GF-D8 (cell line): ENCODE results near the gene RBL2.
A peak's percentile ranks its signal among the peaks of the same experiment; 100 is the strongest.
"Not testable (repeated sequence)": the region's sequence is repeated elsewhere in the genome, so short reads cannot be mapped to it uniquely, and the experiment has no call there.

Source experiments
- DNase-seq: peaks from one replicate; lab custom pipeline; 2025; lab: John Stamatoyannopoulos, UW

The RBL2 gene

DNA sequence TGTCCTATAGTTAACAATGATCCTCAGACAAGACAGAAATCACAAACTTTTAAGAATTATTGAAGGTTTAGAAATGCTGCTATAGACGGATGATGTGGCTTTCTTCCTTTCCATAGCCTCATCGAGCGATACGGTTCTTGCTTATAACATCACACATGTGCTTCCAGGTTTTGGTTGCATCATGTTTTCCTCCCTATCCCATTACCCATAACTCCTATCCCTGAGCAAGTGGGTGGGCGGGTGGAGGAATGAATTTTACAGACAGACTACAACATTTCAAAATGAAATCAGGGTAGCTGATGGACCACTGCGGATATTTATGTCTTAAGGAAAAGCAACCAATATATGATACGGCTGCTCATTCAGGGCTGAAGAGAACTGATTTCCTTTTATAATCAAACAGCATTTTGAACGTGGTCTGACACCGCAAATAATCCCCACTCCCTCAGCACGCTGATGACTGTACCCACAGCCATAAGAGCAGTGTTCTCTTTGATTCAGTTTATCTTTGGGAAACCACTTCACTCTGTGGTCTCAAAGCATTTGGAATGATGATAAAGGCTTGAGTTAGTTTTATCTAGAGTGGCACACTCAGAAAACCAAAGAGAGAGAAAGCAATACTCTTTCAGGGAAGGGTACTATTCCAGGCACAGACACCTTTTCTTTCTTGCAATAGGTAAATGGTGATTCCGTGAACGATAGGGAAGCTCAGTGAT lies 73.4 kb downstream of the RBL2 start:
- DNase-seq, result no peak

DNA sequence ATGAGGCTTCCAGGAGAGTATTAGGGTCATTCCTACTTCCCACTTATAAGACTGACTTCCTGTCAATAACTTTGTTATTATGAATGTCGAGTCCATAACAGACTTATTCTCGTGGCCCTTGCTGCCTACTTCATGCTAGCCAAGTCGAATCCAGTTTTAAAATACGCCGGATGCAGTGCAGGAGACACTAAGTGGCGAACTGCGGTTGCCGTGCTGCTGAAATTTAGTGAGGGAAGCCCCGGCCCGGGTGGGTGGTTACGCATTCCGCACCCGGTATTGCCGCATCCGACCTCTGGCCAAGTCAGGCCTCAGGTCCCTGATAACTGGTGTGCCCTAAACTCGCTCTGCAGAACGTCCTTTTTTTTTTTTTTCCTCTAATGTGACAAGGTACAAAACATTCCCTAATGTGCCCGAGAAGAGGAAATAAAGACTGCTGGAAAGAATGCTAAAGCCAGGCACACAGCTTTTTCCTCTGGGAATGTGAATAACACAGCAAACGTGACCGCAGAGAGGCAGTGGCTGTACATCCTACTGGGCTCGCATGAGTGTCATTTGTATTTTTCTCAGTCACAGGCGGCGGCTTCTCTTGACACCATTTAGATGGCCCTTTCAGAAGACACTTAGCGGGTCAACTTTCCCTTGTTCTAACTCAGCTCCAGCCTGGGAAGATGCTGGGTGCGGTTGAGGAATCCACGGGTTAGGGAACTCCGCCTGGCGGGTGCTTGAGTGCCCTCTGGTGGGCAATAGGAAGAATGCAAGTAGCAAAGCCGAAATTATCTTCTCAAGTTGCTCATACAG lies 75.8 kb downstream of the RBL2 start:
- DNase-seq, result peak; percentile 28

DNA sequence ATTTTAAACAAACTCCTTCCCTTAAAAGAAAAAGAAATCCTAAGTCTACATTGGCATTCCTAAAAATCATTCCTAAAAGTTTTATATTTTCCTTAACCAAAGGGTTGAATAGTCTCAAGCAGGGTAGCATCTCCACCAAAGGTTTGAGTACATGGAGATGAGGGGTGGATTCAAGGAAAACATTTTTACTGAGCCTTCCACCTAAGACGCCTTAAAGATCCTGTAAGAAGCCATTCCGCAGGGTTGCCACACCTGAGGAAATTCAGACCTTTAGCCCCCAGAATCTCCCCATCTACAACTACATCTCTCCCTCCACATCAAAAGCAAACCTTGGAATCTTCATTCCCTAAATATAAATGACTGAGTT lies 76.4 kb downstream of the RBL2 start:
- DNase-seq, result no peak

DNA sequence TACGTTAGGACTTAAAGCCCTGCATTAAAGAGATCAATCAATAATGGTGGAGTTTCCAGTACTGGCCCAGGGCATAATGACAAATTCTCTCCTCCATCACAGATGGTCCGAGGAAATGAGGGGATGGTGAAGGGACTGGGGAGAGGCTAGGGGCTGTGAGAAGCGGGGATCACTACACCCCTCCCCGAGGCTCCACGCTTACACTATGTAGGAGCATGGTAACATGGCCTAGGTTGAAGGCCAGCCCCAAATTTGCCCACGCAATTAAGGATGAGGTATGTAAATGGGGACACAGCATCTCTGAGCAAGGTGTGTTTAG lies 76.8 kb downstream of the RBL2 start:
- no peak for DNase-seq

DNA sequence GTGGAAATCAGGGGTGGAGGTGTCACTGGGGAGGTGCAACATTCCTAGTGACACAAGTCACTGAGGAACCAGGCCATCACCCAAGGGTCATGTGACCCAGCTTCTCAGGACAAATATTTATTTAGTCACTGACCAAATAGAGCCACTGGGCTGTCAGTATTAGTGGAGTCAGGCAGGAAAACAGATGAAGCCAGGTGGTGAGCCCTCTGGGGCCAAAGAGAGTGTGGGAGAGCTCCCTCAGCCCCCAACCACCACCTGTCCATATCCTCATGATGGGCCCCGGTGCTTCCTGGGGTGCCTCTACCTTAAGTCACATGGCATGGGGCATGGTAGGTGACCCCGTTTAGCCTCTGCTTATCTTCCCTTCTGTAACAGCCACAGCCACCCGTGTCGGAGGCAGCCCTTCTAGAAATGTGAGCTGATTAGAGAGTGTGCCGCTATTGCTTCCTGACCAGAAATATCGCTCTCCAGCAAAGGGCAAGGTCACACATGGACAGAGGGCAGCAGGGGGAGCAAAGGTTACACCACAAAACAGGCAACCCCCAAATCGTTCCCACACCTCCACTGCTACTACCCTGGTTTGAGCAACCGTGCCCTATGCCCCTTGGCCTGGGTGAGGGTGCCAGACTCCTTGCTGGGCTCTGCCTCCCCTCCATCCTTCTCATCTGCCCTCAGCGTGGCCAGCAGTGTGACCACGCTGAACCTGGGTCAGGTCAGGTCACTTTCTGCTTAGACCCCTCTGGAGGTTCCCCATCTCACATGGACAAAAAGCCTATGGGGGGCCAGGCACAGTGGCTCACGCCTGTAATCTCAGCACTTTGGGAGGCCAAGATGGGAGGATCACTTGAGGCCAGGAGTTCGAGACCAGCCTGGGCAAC lies 77.4 kb downstream of the RBL2 start:
- DNase-seq, result no peak

DNA sequence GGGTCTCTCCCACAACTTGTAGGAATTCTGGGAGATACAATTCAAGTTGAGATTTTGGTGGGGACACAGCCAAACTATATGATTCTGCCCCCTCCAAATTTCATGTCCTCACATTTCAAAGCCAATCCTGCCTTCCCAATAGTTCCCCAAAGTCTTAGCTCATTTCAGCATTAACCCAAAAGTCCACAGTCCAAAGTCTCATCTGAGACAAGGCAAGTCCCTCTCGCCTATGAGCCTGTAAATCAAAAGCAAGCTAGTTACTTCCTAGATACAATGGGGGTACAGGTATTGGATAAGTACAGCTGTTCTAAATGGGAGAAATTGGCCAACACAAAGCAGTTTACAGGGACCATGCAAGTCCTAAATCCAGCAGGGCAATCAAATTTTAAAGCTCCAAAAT lies 78.5 kb downstream of the RBL2 start:
- not testable (repeated sequence) for DNase-seq

DNA sequence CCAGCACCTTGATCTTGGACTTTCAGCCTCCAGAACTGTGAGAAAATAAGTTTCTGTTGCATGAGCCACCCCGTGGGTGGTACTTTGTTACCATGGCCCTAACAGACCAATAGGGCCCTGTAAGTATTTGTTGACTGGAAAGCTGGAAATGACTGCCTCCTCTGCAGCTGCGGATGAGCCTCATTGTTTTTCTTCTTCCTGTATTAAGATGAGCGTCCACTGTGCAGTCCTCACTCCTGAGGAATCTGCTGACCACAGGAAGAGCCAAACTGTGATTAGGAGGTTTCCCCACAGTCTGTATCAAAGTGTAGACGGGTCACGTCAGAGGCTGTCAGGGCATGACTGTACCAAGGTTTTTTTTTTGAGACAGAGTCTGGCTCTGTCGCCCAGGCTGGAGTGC lies 81.0 kb downstream of the RBL2 start:
- no peak for DNase-seq

DNA sequence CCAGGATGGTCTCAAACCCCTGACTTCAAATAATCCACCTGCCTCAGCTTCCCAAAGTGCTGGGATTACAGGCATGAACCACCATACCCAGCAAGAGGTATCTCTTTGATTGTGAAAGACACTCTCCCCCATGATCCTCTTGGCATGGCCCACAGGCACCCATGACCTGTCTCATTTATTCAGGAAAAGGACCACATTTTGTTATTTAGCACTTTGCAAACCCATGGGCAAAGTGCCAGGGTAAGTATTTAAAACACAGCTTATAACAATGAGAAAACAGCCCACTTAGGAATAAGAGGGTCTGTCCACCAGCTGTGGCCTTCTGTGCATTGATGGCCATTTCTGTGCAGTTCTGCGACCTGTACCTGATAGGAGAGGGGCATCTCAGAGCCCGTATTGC lies 81.5 kb downstream of the RBL2 start:
- DNase-seq, result no peak

DNA sequence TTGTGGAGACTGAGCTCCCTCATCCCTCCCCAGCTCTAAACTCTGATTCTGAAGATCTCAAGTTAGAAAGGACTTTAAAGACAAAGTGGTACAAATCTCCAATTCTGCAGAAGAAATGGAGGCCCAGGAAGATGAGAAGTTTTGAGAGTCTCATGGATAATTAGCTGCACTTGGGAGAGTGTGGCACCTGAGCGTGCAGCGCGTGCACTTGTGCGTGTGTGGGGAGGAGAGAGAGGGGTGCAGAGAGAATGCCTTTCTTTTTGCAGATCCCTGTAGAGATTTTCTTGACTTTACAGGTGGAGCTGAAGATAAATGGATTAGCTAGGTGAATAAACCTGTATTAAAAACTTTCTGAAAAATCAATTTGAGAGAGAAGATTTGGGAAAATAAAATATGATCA lies 83.6 kb downstream of the RBL2 start:
- no peak for DNase-seq

DNA sequence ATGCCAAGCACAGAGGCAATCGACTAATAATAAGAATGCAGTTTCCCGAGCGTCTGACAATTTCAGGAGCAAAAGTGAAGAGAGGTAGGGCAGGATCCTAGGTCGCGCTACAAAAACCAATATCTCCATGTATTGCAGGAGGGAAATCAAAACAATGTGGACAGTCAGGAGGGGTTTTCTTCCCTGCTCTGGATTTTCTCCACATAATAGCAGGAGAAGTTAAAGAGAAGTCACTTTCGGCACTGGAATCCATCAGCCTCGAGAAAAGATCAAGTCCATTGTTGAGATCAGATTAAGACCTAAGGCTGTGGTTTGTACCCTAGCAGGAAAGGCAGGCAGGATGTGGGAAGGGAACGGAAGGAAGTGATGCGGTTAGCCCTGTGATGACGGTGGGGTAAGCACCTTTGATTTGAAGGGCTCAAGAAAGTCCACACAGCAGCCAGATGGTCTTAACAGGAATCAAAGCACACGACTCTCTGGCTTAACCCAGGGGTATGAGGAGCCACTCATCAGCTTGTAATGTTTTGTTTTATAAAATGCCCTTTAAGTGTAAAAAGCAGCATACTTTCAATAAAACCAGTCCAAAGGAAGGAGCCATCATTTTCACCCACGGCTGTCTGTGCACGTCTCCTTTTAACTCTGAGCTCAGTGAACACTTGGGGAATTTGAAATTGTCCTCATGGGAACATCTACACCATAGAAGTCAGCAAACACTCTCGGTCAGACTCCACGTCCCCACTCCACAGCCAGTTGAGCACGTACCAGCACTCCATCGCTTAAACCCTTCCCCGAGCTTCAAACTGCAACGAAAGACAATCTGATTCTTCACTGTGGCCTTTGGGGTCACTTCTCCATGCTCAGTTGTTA lies 84.5 kb downstream of the RBL2 start:
- peak; percentile 69 for DNase-seq

DNA sequence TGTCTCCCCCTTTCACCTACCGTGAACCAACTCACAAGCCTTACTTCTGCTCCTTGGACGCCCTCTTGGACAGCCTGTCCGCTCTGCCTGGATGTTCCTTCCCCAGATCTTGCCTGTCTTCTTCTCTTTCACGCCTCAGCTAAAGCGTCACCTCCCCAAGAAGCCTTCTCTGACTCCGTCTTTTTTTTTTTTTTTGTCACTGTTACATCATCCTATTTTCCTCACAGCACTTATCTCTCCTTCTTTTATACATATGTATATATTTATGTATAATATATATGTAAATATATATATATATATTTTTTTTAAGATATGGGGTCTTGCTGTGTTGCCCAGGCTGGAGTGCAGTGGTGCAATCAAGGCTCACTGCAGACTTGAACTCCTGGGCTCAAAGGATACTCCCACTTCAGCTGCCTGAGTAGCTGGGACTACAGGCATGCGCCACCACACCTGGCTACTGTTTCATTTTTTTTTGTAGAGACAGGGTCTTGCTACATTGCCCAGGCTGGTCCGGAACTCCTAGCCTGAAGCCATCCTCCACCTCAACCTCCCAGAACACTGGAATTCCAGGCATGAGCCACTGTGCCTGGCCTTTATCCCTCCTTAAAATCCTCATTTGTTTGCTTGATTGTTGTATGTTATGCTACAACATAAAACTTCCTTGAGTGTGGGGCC lies 85.3 kb downstream of the RBL2 start:
- no peak for DNase-seq

DNA sequence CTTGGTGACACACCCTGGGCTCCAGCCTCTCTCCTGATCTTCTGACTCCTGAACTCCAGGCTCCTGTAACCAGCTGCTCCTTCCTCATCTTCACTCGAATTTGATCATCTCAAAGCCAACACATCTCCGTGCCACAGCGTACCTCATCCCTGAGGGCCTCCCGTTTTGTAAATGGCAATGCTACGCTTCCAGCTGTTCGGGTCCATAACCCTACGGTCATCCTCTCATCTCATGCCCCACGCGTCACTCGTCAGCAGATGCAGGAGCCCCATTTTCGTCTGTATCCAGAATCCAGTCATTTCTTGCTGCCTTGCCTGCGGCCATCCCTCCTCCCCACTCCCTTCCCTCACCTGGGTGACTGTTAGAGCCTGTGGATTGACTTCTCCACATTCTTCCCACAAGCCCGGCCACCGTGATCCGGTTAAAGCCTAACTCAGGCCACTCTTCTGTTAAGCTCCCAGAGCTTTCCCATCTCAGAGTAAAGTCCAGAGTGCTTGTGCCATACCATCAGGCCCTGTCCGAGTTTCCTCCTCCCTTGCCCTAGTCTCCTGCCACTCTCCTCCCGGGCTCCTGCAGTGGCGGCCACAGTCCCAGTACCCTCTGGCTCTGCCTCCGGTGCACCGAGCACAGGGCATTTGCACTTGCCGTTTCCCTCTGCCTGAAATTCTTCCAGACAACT lies 89.0 kb downstream of the RBL2 start:
- DNase-seq, result no peak

DNA sequence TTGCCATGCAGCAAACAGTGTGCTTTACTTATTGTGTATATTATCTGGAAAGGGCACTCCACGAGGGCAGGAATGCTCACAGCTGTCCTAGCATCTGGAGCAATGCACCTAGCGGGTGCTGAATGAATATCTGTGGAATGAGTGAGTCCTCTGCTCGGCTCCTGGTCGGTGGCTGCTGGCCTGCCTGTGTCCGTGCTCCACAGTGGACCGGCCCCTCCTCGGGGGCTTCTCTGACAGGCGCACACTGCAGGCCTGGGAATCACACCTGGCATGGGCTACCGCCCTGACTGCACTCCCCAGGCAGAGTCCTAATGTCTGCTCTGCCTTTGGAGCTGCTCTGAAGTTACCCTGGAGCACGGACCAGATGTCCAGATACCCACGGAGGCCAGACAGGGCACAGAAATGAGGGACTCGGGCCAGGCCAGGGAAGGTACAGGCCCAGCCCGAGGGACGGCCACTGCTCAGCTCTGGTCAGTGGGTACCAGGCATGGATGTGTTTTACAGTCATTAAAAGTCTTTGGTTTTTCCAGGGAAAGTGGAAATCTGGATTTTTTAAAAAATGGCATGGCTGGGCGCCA lies 89.8 kb downstream of the RBL2 start:
- DNase-seq, result no peak

DNA sequence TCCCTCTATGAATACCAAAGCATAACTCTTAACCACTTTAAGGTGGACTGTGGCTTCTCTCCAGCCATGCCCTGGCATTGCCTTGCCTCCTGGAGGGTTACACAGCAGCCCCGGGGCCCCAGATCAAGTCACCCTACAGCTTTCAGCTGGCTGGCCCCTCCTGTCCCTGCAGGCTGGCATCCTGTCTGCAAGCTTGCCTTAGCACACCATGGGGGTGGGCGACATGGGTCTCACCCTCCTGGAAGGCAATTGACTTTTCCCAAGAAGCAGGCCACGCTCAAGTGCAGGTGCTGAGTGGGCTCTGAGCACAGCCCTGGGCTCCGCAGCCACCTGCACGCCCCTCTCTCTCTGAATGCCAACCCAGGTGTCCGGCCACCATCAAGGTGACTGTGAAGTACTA lies 94.5 kb downstream of the RBL2 start:
- no peak for DNase-seq

DNA sequence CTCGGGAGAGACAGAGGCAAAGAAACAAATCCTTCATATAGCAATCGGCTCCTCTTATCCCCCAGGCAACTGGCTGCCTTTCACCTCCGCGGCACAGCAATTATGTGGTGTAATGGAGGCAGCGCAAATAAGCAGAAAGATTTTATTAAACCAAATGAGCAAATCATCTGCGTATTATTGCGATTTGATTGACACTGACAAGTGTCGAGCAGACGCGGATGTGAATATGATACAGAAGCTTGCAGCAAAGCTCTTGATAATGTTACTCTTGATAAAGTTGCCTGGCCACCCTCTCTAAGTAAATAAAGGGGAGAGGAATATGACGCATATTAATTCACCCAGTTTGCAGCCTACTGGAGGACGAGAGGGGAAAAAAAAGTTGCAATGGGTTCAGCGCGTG lies 95.2 kb downstream of the RBL2 start:
- no peak for DNase-seq

DNA sequence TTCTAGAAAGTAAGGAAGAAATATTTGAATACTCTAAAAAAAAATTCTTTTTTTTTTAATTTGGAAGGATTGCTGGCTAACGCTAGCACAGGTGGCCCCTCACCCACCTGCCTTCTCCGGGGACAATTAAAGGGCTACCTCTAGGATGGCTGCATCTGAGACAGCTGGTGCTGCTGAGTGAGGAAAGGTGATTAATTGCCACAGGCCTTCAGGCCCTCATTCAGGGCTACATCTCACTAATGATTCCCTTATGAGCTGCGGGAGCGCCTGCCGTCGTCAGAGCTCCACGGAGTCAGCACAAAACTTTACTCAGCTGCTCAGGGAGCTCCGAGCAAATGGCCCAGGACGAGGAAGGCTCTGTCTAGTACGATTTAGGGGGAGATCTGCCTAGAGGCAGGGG lies 95.8 kb downstream of the RBL2 start:
- no peak for DNase-seq

DNA sequence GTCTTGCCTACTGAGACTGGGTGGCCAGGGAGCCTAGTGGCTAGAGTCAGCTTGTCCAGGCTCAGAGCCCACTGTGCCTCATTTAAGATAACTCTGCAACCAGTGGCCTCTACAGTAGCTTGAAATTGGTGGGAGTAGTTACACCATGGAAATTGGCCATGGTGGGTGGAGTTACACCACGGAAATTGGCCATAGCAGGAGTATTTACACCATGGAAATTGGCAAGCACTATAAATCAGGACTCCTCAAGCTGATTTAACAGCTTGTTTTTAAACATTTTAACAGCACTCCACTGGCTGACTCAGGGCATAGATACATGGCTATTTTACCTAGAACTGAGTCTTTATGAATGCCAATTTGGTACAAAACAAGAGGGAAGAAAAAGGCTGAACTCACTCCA lies 96.5 kb downstream of the RBL2 start:
- DNase-seq, result no peak

DNA sequence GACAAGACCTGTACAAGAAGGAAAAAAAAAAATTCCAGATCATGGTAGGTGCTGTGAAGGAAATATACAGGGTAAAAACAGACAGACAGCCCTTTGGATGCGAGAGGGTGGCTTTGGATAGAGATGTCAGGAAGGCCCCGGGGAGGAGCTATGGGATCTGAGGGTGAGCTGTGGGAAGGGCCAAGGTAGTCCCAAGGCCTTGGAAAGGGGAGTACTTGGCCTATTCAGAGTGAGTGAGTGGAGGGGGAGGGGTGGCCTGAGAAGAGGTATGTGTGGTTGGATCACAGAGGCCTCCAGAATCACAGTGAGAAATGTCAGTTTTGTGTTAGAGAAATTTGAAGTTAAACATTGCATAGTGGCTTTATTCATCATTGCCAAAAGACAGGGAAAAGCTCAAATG lies 99.9 kb downstream of the RBL2 start:
- DNase-seq, result no peak

DNA sequence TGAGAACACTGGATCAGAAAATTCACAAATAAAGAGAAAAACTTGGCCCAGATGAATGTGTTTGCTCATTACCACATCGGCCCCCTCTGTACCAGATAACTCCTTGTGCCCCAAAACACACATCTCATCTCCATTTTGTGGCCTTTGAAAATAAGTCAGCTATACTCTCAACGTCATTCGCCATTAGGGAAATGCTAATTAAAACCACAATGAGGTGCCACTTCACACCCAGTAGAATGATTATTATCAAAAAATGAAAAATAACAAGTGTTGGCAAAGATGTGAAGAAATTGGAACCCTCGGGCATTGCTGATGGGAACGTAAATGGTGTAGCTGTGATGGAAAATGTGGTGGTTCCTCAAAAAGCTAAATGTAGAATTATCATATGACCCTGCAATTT lies 103.4 kb downstream of the RBL2 start:
- DNase-seq, result no peak

DNA sequence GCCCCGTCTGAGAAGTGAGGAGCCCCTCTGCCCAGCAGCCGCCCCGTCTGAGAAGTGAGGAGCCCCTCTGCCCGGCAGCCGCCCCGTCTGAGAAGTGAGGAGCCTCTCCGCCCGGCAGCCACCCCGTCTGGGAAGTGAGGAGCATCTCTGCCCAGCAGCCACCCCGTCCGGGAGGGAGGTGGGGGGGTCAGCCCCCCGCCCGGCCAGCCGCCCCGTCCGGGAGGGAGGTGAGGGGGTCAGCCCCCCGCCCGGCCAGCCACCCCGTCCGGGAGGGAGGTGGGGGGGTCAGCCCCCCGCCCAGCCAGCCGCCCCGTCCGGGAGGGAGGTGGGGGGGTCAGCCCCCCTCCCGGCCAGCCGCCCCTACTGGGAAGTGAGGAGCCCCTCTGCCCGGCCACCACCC lies 105.1 kb downstream of the RBL2 start:
- DNase-seq, result not testable (repeated sequence)
